GM19438 (cell line): Measurements from ENCODE around the gene ARHGEF25.
"Not testable (repeated sequence)": the region's sequence is repeated elsewhere in the genome, so short reads cannot be mapped to it uniquely, and the experiment has no call there.

ENCODE experiments used
- ATAC-seq: cut with Tn5 transposase; IDR thresholded peaks from one replicate; pipeline ENCODE4 v1.9.1; 2021; ENCODE audit warnings: low read depth; ENCODE audit not compliant: unreplicated experiment

Gene ARHGEF25

DNA sequence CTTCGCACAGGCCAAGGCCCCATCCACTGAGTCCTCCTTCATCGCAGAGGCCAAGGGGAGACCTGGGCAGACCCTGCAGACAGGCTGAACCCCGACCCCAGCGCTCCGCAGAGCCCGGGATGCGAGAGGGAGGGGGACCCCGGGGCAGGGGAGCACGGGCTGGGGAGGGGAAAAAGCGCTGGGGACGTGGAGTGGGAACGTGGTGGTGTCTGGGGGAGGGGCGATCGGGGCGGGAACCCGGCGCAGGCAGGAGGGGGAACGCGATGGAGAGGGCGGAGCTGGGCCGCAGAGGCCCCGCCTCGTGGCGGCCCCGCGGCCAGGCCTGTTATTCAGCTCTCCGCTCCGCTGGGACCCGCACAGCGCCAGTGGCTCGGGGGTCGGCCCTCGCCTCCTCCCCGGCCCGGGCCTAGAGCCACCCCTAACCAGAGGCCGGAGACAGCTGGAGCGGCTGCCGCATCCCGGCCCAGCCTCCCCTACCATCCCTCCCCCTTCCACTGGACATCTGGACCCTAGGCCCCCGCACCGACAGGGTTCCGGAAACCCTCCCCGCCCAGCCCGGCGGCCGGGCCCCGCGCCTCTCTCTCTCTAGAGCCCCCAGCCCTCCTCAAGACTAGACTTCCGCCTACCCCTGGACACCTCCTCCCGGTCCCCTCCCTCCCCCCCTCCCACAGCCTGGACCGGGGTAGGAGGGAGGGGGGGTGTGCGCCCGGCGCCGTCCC is at the start of gene ARHGEF25:
Gene ARHGEF25, plus strand, starts transcription at position 328 of the 719 bp plus-strand sequence. CDS start 460 bp downstream, outside the sequence.
- ATAC-seq: peak; percentile 42

DNA sequence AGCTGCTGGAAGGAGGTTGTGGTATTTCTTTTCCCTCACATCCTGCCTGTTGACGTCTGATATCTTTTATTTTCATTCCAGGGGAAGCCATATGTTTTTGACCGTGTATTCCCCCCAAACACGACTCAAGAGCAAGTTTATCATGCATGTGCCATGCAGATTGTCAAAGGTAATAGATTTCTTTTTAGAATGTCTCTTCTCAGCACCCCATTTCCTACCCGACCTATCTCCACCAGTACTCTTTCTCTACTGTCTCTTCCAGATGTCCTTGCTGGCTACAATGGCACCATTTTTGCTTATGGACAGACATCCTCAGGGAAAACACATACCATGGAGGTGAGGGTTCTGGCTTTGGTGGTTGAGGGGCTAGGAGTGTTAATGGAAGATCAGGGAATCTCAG is 47.9 kb upstream of the ARHGEF25 start:
- no peak for ATAC-seq

DNA sequence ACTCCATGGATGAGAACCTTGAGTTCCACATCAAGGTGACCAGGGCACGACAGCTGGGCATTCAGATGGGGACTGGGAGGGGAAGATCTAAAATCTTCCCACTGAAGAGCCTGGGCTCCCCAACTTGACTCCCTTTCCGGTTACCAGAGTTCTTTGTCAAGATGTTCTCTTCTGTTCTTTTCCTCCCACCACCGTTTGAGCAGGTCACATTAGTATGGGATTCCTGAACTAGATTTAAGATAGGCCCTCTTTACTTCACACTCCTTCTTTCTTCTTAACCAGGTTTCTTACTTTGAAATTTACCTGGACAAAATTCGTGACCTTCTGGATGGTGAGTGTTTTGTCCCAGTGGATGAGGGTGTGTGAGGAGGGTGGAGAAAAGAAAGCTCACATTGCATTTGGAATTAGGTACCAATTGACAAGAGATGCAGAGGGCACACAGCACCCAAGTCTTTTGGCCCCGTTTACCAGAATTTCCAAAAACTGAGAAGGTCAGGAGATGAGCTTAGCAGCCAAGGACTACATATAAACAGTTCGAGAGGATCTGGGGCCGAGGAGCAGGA is 47.0 kb upstream of the ARHGEF25 start:
- no peak for ATAC-seq

DNA sequence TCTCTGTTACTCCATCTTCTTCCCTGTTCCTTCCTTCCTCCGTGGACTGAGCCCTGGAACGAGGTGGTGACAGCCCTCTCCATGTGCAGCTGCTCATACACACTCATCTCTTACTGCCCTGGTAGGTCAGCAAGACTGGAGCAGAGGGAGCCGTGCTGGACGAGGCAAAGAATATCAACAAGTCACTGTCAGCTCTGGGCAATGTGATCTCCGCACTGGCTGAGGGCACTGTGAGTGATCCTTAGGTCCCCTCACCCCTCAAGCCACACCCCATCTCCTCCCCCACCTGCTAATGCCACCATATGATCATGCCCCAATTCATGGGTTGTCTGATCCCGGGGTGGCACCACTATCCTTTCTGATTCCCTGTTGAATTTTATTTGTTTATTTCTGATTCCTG is 42.4 kb upstream of the ARHGEF25 start:
- ATAC-seq: no peak

DNA sequence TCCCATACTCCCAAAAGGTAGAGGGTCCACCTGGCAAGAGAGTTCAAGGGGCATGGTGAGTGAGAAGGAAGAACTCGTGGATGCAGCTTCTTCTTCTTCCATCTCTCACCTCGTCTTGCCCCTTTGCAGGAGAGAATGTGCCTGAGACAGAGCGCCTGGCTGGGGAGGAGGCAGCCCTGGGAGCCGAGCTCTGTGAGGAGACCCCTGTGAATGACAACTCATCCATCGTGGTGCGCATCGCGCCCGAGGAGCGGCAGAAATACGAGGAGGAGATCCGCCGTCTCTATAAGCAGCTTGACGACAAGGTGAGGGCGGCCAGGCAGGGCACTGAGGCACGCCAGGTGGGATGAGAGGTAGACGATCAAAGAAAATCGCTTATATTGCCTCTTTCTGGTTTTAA is 41.4 kb upstream of the ARHGEF25 start:
- no peak for ATAC-seq

DNA sequence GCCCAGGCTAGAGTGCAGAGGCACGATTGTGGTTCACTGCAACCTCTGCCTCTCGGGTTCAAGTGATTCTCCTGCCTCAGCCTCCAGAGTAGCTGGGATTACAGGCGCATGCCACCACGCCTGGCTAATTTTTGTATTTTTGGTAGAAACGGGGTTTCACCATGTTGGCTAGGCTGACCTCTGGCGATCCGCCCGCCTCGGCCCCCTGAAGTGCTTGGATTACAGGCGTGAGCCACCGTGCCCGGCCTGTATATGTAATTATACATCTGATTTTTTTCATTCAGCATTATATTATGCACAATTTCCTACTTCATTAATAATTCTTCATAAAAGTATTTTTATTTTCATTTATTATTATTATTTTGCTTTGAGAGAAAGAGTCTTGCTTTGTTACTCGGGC is 40.8 kb upstream of the ARHGEF25 start:
- not testable (repeated sequence) for ATAC-seq

DNA sequence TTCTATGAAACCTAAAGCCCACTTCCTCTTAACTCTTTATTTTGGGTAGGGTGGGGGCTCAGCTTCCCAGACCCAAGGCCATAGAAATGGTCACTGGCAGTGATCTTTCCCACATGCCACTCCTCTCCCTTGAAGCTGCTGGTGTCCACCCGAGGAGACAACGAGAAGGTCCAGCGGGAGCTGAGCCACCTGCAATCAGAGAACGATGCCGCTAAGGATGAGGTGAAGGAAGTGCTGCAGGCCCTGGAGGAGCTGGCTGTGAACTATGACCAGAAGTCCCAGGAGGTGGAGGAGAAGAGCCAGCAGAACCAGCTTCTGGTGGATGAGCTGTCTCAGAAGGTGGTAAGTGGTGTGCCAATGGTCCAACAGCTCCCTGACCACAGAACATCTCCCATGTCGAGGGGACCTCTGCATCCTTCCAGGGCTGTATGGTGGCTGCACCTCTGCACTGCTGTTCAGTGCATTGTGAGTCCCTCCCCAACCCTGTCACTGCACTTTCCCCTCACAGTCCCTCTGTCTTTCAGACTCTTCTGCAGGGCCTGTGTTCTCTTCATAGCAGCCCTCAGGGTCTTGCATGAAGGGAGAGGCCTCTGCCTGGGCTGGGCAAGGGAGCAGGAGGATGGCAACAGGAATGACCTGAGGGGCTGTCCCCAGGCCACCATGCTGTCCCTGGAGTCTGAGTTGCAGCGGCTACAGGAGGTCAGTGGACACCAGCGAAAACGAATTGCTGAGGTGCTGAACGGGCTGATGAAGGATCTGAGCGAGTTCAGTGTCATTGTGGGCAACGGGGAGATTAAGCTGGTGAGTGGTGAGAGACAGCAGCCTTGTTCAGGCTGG is 39.1 kb upstream of the ARHGEF25 start:
- ATAC-seq: no peak

DNA sequence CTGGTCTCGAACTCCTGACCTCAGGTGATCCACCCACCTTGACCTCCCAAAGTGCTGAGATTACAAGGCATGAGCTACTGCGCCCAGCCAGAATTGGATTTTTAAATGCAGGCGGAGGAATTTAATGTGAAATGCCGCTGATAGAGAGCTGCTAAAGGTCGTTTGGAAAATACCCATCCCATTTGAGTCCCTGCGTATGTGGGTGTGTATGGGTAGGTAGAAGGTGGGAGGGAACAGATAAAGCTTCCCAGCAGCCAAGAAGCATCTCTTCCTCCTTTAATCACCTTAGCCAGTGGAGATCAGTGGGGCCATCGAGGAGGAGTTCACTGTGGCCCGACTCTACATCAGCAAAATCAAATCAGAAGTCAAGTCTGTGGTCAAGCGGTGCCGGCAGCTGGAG is 36.4 kb upstream of the ARHGEF25 start:
- no peak for ATAC-seq

DNA sequence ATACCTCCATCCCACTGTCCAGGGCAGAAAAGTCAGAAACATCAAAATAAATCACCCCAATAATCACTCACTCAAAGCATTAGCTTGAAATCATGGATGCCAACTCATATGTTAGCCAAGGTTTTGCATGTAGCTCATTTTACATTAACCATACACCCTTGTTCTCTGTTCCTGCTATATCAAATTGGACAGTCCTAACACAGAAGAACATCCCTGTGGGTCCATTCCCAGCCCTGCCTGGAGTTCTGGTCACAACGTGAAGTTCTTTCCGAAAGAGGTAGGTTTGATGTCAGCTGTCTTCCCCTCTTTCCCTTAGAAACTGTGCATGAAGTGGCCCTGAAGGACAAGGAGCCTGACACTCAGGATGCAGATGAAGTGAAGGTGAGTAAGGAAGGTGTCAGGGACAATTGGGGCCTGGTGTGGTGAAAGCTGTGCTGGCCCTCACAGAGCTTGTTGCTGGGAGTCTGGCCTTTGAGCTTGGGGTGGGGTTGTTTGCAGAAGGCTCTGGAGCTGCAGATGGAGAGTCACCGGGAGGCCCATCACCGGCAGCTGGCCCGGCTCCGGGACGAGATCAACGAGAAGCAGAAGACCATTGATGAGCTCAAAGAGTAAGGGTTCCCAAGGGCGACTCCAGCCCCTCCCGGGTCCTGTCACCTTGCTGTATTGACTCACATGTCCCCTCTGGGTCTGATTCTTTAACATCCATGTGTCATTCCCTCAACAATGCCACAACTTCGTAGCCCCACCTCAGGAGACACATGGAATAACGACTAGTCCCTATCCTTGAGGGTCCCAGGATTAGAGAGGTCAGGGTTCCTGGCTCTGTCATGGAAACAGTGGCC is 35.2 kb upstream of the ARHGEF25 start:
- ATAC-seq: no peak

DNA sequence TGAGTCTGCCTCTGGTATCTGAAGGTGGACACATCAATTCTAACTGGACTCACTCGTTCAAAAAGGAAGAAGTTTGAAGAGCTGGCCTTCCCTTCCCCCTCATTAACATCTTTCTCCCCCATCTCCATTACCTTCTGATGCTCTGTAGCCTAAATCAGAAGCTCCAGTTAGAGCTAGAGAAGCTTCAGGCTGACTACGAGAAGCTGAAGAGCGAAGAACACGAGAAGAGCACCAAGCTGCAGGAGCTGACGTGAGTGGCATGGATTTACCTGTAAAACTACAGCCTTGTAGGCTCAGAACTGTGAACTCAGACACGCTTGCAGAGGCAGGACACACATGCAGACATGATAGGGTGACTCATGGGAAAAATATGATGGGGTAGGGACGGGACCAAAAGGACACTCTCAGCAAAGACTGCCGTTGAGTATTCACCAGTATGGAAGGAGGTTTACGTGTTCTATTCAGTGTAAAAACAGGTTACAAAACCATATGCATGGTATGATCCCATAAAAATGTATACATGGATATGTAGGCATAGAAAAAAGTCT is 34.5 kb upstream of the ARHGEF25 start:
- no peak for ATAC-seq

DNA sequence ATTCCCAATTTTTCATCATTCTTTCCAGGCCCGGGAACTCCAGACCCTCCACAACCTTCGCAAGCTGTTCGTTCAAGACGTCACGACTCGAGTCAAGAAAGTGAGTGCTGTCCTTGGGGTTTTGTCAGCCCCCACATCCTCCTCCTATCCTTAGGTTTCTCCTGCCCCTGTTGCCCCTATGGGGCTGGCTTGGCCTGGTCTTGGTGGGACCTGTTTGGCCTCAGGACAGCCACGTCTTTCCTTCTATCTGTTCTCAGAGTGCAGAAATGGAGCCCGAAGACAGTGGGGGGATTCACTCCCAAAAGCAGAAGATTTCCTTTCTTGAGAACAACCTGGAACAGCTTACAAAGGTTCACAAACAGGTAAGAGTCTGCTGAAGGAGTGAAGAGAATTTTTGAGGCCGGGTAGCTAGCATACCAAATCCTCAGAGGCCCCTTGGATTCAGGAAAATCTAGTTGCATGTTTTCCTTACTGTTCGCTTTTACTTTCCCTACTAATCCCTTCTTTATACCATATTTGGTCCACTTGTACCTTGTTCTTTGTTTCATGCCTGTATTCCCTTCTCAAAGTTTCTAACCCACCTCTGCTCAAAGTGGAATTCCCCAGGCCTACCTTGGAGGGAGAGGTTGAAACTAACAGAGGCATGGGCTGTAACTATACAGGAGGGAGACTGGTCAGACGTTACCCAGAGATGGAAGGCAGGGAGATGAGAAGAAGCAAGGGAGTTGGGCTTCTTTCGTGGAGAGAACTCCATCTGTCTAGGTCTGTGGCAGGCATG is 33.1 kb upstream of the ARHGEF25 start:
- ATAC-seq: no peak

DNA sequence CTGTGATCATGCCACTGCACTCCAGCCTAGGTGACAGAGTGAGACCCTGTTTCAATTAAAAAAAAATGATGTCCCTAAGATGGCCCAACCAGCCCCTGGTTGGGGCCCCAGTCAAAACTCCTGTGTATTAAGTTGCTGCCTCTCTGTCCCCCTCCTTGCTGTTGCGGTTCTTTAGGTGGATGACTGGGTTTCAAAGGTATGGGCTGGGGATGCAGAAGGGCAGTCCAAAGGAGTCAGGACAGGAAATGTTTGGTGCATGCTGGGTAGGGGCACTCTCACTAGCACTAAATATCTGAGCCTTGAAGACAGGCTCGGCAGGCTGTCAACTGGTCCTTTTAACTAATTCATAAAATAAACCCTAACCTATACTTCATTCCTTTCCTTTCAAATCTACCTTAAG is 32.2 kb upstream of the ARHGEF25 start:
- no peak for ATAC-seq

DNA sequence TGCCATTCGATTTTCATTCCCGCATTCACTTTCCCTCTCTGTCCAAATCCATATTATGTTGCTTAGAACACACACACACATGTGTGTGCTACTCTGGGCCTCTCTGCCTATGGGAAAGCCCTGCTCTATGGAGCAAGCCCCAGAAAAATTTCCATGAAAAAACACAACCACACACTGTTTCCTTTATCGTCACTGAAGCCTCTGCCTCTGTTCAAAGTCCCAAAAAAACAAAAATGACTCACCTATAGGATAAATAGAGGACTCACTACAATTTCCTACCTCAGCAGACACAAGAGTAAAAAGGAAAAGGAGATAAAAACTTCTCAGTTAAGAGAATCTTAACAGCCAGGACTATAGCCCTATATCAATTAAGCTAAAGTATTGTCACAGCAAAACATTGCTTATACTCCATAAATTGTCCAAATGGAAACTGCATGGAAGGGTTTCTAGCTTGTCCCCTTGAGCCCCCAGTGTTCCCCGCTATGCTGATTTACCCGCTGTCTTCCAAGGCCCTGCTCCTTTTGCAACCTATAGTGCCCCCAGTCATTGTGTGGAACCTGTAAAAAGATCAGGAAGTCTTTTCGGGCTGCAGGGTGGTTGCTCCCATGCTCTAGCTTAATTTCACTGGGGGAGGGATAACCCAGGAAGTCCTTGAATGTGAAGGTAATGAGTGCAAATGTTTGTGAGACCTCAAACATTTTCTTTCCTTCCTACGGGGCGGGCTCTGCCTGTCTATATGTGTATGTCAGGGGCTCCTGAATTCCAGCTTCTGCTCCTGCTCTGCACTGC is 31.4 kb upstream of the ARHGEF25 start:
- no peak for ATAC-seq

DNA sequence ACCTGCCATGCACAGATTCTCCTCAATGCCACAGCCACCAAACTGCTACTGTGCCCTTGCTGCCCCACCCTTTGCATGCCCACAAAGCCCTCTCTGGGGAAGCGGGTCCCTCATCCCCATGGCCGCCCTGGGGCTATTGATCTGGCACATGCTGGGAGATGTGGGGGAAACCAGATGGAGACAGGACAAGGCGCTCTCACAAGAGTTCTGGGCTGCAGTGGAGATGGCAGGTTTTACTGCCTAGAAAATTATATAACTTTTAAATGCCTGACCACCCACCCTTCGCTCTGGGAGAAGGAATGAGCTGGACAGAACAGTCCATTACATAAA is 30.8 kb upstream of the ARHGEF25 start:
- ATAC-seq: no peak

DNA sequence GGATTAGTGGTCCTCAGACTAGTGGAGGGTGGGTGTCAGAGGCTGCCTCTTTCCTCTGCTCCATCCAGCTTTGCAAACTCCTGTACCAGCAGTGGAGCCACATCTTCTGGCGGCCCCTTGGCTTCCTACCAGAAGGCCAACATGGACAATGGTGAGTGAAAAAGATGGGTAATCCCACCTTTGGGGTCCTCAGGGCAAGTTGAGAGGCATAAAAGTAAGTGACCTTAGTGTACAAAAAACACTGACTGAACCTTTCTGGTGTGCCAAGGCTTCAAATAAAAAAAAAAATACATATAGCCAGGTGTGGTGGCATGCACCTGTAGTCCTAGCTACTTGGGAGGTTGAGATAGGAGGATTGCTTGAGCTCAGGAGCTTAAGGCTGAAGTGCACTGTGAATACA is 29.4 kb upstream of the ARHGEF25 start:
- no peak for ATAC-seq

DNA sequence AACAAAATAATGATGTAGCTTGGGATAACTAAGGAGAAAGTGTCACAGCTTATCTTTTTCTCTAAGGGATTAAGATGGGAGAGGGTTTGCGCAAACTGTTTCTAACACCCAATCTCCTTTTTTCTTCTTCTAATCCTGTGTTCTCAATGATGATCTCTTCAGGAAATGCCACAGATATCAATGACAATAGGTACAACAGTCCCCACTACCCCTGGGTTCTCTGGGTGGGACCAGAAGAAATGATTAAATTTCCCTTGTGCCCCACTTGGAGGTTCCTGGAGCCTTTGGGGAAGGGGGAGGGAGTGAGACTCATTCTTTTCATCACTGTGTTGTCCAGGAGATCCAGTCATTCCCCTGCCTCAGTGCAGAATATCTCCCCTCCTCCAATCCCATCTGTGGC is 28.8 kb upstream of the ARHGEF25 start:
- ATAC-seq: no peak

DNA sequence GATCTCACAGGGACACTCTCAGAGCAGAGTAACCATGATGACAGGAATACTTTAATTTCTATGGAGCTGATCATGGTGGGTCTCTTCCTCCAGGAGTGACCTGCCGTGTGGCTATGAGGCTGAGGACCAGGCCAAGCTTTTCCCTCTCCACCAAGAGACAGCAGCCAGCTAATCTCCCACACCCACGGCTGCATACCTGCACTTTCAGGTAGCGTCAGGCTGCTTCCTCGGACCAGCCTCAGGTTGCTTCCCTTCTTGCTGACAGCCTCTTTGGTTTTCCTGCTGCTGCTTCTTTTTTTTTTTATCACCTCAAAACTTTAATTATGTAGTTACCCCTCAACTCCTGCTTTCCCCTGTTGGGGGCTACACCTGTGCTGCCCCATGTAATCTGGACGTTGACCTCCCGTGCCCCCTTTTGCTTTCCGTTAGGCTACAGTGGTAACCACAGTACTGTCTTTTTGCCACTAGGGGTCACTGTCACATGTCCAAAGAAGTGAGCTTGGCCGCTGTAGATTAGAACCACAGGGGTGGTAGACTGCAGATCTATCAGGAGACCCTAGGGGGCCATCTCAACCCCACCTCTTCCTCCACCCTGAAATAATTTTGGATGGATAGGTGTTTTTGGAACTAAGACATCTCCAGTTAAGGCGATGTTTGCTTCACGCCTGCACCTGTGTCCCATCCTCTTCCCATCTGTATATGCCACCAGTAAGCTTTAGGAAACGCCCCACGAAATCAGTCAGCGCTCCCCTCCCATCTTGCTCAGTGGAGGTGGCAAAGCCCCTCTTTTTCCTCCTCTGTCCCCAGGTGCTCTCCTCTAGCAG is 28.0 kb upstream of the ARHGEF25 start:
- ATAC-seq: peak; percentile 99

DNA sequence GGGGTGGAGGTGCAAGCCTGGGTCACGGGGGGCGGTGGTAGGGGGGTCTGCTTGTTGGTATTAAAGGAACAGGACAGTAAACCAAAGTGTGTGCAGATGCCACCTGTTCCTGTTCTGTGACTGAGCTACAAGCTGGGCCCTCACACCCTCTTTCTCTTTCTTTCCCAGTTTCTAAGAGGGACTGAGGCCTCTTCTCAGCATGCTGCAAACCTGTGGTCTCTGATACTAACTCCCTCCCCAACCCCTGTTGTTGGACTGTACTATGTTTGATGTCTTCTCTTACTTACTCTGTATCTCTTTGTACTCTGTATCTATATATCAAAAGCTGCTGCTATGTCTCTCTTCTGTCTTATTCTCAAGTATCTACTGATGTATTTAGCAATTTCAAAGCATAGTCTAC is 27.2 kb upstream of the ARHGEF25 start:
- ATAC-seq: no peak
